HuH-7 (cell line): ENCODE data around the gene ADAMTSL1.

ENCODE experiments used
- DNase-seq: peaks from one replicate; pipeline ENCODE4 v3.0.0; 2011; ENCODE audit warnings: low spot score

The ADAMTSL1 gene

GRCh38 chr9:18605766-18606180 is 131.8 kb downstream of the ADAMTSL1 start:
- no peak for DNase-seq

GRCh38 chr9:18606281-18606680 is 132.3 kb downstream of the ADAMTSL1 start:
- DNase-seq: no peak

GRCh38 chr9:18606846-18607245 is 132.9 kb downstream of the ADAMTSL1 start:
- DNase-seq: no peak

- DNase-seq: no peak
Observed at GRCh38 chr9:18608371-18608770, 134.4 kb downstream of the ADAMTSL1 start.

- no peak for DNase-seq
Observed at GRCh38 chr9:18610956-18611355, 137.0 kb downstream of the ADAMTSL1 start.

GRCh38 chr9:18611971-18612370 is 138.0 kb downstream of the ADAMTSL1 start:
- DNase-seq: no peak

- no peak for DNase-seq
Observed at GRCh38 chr9:18614116-18614515, 140.2 kb downstream of the ADAMTSL1 start.

- DNase-seq: no peak
Observed at GRCh38 chr9:18614651-18615050, 140.7 kb downstream of the ADAMTSL1 start.

- no peak for DNase-seq
Observed at GRCh38 chr9:18616976-18617375, 143.0 kb downstream of the ADAMTSL1 start.

GRCh38 chr9:18617759-18618158 is 143.8 kb downstream of the ADAMTSL1 start:
- DNase-seq: no peak

- no peak for DNase-seq
Observed at GRCh38 chr9:18618862-18619261, 144.9 kb downstream of the ADAMTSL1 start.

GRCh38 chr9:18622186-18622836 is 148.4 kb downstream of the ADAMTSL1 start:
- peak; percentile 8 for DNase-seq

- no peak for DNase-seq
Observed at GRCh38 chr9:18623221-18624079, 149.5 kb downstream of the ADAMTSL1 start.

GRCh38 chr9:18626046-18626698 is 152.2 kb downstream of the ADAMTSL1 start:
- no peak for DNase-seq

- DNase-seq: no peak
Observed at GRCh38 chr9:18629136-18629535, 155.2 kb downstream of the ADAMTSL1 start.

- no peak for DNase-seq
Observed at GRCh38 chr9:18632632-18633403, 158.9 kb downstream of the ADAMTSL1 start.

GRCh38 chr9:18636781-18637180 is 162.8 kb downstream of the ADAMTSL1 start:
- no peak for DNase-seq

GRCh38 chr9:18638371-18639249 is 164.7 kb downstream of the ADAMTSL1 start:
- DNase-seq: no peak

- no peak for DNase-seq
Observed at GRCh38 chr9:18639911-18640310, 166.0 kb downstream of the ADAMTSL1 start.

- DNase-seq: no peak
Observed at GRCh38 chr9:18658804-18659705, 185.1 kb downstream of the ADAMTSL1 start.
